ENCODE data around the gene UBE2D4. TPM values are rescaled to one million over a fixed set of nuclear protein-coding genes. Genes with fewer than 3 reads are reported as not detected.

The UBE2D4 gene
- total and polyA plus RNA-seq, 9 of the 15 experiments (the other 6 are each of a cell fraction or from before 2014, with no cell fraction given), result 3.3 to 16.2 (median 7.5) TPM

- TF ChIP-seq AFF1 (IDR thresholded peaks at IDR 0.05; ENCODE audit: low read depth in 1 of 2, partially characterized antibody in 2 of 2) (no peak), ZNF695 (CRISPR knock-in tag; IDR thresholded peaks at IDR 0.05) (no peak), NFE2 (IDR thresholded peaks at IDR 0.05; ENCODE audit: low read depth) (no peak), GATAD2B (IDR thresholded peaks at IDR 0.05; ENCODE audit: borderline replicate concordance) (no peak), TCFL5 (CRISPR knock-in tag; conservative IDR thresholded peaks at IDR 0.05) (no peak), HNRNPK (IDR thresholded peaks at IDR 0.05; ENCODE audit: low read depth, low read length, poor library complexity, severe bottlenecking) (no peak), EGR1 (conservative IDR thresholded peaks at IDR 0.05) (0 out of 2 replicates have a peak, but pooled peaks have one; percentile 2), ZNF133 (CRISPR knock-in tag; IDR thresholded peaks at IDR 0.05) (no peak), CUX1 (CRISPR knock-in tag; IDR thresholded peaks at IDR 0.05) (no peak), HMG20A (CRISPR knock-in tag; conservative IDR thresholded peaks at IDR 0.05) (no peak), E2F8 (IDR thresholded peaks at IDR 0.05; ENCODE audit: low read depth, partially characterized antibody) (peak; percentile 8), PHF8 (IDR thresholded peaks at IDR 0.05; ENCODE audit: borderline replicate concordance, low read length) (no peak), MED1 (CRISPR knock-in tag; IDR thresholded peaks at IDR 0.05; ENCODE audit: borderline replicate concordance) (no peak), HLTF (IDR thresholded peaks at IDR 0.05) (no peak), ZNF232 (CRISPR knock-in tag; IDR thresholded peaks at IDR 0.05) (0 out of 2 replicates have a peak, but pooled peaks have one; percentile 19), RB1 (IDR thresholded peaks at IDR 0.05; ENCODE audit: low read depth) (no peak), CBX5 (IDR thresholded peaks at IDR 0.05; ENCODE audit: borderline replicate concordance, low read depth) (no peak), KLF1 (tag; IDR thresholded peaks at IDR 0.05) (no peak; the same call in 1 of the 2 replicates), LEF1 (IDR thresholded peaks at IDR 0.05) (no peak)
These were observed 525 bp downstream of the UBE2D4 start (continued) for GRCh38 chr7:43926798-43927123.
